Inflammatory macrophage (primary cell): ENCODE measurements around the gene PPIL4.

Experiments used
- DNase-seq, 2 donors: peaks; one replicate each; pipeline ENCODE4 v3.0.0-alpha.2; 2020 to 2022
- total RNA-seq, 18 experiments: gene quantifications; one replicate each; lab custom pipeline; 2026; ENCODE audit warnings: mixed read lengths in 6 of 18, inconsistent platforms in 2 of 18; lab: John Stamatoyannopoulos, UW

PPIL4 gene
- 12.1 to 37.8 (median 27.5) reads per million in 18 experiments for total RNA-seq

GRCh38 chr6:149545754-149546471, at the start of gene PPIL4:
Gene PPIL4 (minus strand): TSS chr6:149546043. CDS start chr6:149546005, 38 bp downstream.
- peak; percentile 97 for DNase-seq

GRCh38 chr6:149593408-149593807, 47.6 kb upstream of the PPIL4 start:
- DNase-seq: no peak

- DNase-seq: no peak
These were observed 47.1 kb upstream of the PPIL4 start for GRCh38 chr6:149592983-149593382.

- no peak for DNase-seq
These were observed 40.3 kb upstream of the PPIL4 start for GRCh38 chr6:149586149-149586548.

- no peak for DNase-seq
These were observed 35.5 kb upstream of the PPIL4 start for GRCh38 chr6:149581349-149581748.

- no peak for DNase-seq
These were observed 35.0 kb upstream of the PPIL4 start for GRCh38 chr6:149580880-149581279.

GRCh38 chr6:149567945-149568585, 22.2 kb upstream of the PPIL4 start:
- no peak for DNase-seq

- DNase-seq: no peak
These were observed 21.3 kb upstream of the PPIL4 start for GRCh38 chr6:149567194-149567586.

- peak in 1 of 2 donors; percentile 34 for DNase-seq
These were observed 20.8 kb upstream of the PPIL4 start for GRCh38 chr6:149566410-149567193.

- peak; percentile 97 to 98 for DNase-seq
These were observed 19.9 kb upstream of the PPIL4 start, which contains the start of gene GINM1 for GRCh38 chr6:149565527-149566409. Gene GINM1 (plus strand): TSS chr6:149566375. CDS start chr6:149566415, 40 bp downstream.

GRCh38 chr6:149563928-149564325, 18.1 kb upstream of the PPIL4 start:
- no peak for DNase-seq

GRCh38 chr6:149563203-149563927, 17.5 kb upstream of the PPIL4 start:
- DNase-seq: no peak

GRCh38 chr6:149560736-149561135, 14.9 kb upstream of the PPIL4 start:
- peak; percentile 14 to 18 for DNase-seq

GRCh38 chr6:149559389-149559788, 13.5 kb upstream of the PPIL4 start:
- DNase-seq: no peak

- DNase-seq: no peak
These were observed 12.2 kb upstream of the PPIL4 start for GRCh38 chr6:149558029-149558428.

- DNase-seq: no peak
These were observed 6.1 kb upstream of the PPIL4 start for GRCh38 chr6:149551920-149552319.

GRCh38 chr6:149545258-149545753, 537 bp downstream of the PPIL4 start:
- peak; percentile 58 to 62 for DNase-seq

- DNase-seq: no peak
These were observed 1.1 kb downstream of the PPIL4 start for GRCh38 chr6:149544646-149545257.

- no peak for DNase-seq
These were observed 4.7 kb downstream of the PPIL4 start for GRCh38 chr6:149541139-149541538.

- DNase-seq: no peak
These were observed 11.1 kb downstream of the PPIL4 start for GRCh38 chr6:149534742-149535141.

- DNase-seq: no peak
These were observed 16.2 kb downstream of the PPIL4 start for GRCh38 chr6:149529650-149530049.
